ENCODE results near the gene IFNG-AS1.

IFNG-AS1 gene

DNA sequence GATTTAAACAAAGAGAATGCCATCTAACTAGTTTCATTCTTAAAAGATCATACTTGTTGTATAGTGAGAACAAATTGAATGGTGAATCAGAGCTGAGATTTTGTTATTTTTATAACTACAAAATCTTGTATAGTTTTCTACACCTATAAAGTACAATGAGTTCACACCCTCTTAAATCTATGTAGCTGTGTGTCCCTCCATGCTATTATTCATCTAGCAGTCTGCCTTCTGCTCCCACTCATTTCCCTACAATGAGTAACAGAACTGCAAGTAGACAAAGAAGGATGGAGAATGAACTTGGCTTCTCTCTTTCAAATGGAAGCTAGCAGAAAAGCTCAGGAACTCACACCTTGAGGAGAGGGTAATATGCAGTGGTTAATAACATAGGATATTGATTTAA, 7.1 kb downstream of the IFNG-AS1 start:
- DNase-seq: no peak

DNA sequence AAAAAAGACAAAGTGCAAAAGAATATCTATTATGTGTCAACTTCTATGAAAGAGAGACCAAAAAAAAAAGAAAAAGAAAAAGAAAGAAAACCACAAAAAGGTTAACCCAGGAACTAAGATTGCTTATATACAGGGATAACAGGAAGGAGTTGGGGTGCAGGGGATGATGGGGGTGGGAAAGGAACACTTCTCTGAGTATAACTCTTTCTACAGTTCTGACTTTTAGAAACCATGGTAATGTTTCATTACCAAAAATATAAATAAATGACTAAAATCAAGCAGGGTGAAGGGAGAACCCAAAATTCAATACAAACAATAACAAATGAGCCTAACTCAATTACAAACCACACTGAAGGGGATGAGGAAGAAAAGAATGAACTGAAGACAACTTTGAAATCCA, 9.1 kb downstream of the IFNG-AS1 start:
- DNase-seq: no peak

DNA sequence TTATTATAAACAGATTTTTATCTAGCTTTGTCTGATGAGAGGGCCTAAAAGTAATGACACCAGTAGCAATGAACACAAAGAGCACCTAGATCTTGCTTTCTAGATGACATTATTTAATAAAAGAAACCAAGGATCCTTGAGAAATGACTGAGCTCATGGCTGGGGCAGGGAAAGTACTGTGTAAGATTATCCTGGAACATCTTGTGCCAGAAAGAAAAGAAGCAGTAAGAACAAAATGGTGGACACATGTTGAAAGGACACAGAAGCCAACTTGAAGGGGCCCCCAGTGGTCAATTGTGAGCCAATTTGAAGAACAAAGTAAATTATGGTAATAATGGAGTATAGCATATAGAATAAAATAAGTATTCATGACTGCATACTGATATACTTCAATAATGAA, 10.0 kb downstream of the IFNG-AS1 start:
- no peak for DNase-seq

DNA sequence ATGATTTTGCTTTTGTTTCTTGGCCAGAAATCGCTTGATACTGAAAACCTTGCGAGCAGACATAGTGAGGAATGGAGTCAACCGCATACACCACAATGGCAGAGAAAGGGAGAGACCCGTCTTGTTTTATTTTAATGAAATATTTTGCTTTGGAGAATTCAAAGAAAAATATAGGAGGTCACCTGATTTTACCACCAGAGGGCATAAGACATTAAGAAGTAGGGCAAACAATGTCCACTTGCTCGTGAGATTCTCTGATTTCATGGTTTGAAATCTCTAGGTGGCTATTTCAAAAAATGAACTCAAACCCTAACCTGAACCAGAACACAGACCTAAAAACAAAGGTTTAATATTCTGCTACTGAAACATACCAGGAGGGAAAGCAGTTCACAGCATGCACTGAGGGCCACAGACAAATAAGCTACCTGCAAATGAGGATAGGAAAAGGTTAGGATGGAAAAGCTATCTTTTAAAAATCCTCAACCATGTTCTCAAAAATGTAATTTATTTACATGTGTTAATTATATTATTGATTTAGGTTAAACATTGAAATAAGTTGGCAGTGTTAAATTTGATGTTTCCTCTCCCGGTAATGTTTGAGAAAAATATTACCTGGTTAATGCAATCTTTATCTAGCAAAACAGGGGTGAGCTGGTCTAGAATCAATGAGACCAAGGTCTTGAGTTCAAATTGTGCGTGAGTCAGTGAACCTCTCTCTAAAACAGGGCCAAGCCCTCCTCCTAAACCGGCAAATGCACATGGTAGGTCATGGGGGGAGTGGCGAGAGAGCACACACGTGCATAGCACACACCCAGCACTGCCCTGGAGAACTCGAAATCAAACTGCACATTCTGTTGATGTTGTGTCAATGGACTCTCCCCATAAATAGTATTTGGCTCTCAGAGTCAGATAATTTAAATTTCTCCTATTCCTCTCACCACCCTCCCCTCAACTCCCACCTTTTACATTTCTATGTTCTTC, 12.5 kb downstream of the IFNG-AS1 start:
- no peak for DNase-seq

DNA sequence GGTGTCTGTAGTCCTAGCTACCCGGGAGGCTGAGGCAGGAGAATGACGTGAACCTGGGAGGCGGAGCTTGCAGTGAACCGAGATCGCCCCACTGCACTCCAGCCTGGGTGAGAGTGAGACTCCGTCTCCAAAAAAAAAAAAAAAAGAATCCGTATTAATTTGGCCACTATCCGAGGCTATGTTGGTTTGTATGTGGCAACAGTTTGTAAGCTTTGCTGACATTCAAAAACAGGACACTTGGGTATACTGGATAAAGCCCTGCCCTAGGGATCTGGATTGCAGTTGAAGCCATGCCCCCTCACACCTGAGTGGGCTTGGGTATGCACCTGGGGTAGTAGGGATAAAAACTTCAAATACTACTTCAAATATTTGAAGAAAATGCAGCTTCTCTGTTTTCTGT, 14.5 kb downstream of the IFNG-AS1 start:
- DNase-seq: no peak

DNA sequence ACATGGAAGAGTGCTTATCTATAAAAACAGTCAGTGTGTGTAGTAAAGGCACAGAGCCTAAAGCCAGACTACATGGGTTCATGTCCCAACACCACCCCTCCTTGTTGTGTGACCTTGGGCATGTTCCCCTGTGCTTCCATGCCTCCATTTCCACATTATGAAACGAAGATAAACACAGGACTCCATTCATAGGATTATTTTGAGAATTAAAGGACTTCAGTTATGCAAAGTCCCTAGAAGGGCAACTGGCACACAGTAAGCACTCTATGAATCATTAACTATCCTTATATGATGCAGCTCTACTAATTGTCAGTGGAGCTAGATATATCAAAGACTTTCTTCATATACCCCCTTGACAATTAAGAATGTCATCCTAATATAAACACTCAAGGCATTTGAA, 17.8 kb downstream of the IFNG-AS1 start:
- DNase-seq: no peak

DNA sequence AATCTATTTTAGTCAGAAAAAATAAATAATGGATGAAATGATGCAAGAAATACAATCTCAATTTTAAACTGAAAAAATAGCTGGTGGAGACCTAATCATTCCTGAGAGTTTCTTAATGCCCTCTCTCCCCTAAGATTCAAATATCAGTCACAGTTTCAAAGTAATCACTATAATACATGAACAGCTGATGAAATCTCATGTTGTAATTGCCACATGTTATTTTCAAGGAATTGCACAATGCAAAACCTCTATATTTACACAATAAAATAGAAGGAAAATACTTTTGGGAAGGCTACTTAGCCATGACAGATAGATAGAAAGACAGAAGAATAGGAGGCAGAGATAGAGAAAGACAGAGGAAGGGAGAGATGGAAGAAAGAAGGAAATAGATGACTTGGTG, 18.2 kb downstream of the IFNG-AS1 start:
- DNase-seq: no peak

DNA sequence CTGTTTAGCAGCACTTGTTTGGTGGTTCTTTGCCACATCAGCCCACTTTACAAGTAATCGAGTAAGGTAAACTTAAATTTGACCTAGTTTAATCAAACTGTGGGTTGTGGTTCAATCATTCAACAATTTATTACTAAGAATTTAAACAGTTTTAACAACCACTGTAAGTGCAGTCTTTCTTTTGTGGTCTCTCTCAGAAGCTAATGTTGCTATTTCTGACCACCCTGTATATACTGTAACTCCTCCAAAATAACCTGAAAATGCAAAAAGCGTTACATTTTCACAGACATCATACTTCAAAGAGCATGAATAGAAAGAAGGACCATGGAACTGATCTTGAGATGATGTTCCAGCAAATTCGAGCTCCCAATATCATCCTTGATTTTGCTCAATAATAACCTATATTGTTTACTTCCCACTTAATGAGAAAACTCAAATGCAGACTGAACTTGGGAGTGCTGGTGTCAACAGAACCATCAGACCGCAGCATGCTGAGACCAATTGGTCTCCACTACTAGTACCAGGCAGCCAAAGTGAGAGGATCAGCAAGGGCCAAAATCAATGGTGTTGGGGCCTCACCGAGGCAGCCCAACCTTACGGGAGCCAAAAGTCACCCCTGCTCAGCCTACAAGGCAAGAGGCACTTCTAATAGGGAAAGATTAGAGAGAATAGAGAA, 22.1 kb downstream of the IFNG-AS1 start:
- no peak for DNase-seq

DNA sequence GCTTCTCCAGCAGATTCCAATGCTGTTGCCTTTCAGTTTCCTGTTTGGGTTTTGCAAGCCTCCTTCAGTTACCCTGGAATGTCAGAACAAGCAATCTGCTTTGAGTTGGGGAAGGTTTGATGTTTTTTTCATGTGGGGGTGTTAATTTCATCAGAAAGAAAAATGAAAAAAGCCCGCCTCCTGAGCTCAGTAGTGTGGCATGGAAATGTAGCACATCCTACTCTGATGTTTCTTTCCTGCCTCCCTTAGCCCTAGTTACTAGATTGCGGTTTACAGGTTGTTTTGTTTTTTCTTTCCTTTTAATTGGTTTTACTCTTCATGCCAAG, 22.6 kb downstream of the IFNG-AS1 start:
- no peak for DNase-seq

DNA sequence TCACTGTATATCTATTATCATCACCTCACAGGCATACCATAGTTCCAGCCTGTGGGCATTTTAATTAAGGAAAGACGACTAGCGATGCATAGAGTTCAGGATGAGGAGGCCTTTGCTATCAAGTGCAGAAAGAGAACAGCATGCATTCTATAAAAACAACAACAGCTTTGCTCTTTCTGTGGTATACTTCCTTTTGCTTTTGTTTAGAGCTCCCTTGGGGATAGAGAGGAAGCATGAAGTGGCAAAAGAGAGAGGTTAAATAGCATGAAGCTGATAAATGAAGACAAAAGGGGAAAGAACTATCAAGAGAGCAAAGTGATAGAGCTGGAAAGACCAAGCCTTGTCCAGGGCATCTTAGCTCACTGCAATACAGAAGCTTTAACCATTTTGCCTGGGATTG, 23.5 kb downstream of the IFNG-AS1 start:
- DNase-seq: no peak

DNA sequence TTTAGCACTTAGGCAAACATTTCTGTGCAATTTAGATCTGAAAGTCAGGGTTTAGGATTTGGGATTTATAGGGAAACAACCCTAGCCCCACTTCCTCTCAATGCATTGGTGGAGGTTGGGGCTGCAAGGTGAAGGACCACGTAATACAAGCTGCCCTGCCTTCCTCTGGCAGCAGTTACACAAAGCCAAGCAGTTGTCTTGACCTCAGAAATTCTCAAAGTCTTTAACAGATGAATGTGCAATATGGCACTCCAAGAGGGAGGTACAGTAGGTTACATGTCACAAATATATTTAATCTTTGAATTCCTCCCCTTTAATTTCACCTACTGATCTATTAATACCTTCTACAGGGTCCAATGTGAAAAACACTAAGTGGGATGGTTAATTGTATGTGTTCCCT, 23.9 kb downstream of the IFNG-AS1 start:
- DNase-seq: no peak

DNA sequence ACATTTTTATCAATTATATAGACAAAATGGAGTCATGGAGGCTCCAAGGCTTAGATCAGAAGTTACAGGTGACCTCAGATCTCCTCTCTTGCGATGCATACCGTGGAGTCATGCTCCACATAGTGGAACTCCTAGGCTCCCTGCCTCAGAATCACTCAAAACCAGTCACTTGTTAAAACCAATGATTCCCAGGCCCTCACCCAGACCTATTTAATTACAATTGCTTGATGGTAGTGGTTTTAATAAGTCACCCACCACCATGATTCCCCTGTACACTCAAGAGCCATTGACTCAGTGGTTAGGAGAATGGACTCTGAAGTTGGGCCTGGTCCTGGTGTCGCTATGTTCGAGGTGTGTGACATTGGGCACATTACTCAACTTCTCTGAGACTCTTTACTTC, 26.9 kb downstream of the IFNG-AS1 start:
- DNase-seq: no peak

DNA sequence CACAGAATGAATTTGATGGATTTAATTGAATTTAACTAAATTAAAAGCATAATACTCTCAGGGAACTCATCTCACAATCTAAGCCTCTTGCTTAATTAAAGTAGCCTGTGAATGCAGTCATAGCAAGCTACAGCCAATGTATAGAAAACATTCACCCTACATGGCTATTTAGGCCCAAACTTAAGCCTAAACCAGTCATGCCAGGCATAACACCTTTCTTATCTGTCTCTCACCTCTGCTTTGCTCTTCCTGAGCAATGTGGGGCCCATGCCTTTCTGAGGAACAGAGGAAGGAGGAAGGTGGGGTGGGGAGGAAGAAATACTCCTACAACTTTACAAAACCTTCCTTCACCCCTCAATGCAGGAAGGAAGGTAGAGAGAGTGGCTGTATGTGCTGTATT, 29.1 kb downstream of the IFNG-AS1 start:
- DNase-seq: no peak

DNA sequence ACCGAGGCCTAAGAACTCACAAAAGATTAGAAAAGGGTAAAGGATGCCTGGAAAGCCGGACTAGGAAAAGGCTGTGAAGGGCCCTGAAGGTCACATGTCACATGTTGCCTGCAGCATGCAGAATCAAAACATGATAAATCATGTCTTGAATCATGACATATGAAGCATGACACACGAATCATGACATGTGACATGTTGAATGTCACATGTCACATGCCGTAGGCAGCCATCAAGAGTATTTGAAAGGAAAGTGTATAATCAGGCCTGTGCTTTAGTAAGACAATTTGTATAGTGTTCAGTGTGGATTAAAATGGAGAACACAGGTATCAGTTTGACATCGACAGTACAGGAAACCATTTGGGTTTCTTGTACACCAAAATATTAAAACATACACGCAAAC, 30.8 kb downstream of the IFNG-AS1 start:
- no peak for DNase-seq

DNA sequence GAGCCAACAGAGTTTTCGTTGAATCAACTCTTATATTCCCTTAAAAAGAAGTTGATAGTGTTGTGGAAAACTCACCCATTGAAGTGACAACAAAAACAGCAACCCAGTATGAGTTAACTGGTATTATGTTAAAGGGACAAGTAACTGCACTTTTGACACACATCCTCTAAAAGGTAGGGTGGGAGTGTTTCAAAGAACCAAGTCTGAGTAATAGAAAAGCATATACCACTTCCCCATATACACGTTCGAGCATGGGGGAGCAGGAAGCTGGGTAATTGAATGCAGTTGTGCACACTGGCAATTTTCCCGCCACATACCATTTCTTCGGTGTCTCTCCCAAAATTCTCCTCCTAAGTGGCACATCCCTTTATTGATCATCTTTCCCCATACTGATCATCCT, 31.5 kb downstream of the IFNG-AS1 start:
- DNase-seq: no peak

DNA sequence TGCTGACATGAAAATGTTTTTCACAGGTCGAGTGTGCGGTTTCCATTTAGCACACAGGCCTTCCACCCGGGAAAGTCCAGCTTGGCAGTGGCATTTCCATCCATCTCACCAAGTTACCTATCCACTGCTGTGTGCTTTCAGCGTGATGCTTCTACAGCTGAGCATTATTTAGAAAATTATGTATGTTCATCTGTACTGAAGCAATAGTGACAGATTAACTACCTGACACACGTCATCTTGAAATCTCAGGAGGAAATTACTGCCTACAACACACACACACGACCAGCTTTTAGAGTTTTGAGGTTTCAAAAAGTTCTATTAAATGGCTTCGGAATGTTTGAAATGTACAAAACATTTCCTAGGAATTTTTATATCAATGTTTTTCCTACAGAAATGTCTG, 39.4 kb downstream of the IFNG-AS1 start:
- DNase-seq: no peak

DNA sequence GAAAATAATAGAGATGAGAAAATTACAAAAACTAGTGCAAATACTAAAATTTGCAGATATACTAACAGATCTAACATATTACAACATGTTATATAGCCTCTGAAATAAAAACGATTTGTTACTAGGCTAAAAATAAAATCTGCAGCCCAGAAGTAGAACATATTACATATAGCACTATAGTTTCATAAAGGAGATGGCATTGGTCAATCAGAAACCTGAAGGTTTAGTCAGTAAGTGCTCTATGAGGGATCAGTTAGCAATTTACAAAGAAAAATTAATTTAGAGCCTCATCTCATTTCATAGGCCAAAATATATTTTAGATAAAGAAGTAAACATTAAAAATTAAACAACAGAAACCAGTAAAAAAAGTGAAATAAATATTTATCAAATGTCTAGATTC, 41.0 kb downstream of the IFNG-AS1 start:
- no peak for DNase-seq

DNA sequence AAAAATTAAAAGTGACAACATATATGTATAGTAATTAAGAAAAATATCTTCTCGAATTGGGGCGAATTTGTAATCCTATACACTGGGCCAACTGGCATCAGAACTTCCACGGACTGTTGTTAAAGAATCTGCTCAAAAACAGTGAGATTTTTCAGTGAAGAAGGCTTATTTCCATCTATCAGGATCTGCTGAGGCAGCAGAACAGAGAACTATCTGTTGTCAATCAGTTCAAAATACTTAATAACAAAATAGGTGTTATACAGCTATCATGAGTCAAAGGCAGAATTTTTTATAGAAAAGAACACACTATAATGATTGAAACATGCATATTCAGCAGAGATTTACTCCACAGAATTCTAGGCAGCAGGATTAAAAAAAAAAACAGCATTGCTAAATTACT, 41.9 kb downstream of the IFNG-AS1 start:
- no peak for DNase-seq

DNA sequence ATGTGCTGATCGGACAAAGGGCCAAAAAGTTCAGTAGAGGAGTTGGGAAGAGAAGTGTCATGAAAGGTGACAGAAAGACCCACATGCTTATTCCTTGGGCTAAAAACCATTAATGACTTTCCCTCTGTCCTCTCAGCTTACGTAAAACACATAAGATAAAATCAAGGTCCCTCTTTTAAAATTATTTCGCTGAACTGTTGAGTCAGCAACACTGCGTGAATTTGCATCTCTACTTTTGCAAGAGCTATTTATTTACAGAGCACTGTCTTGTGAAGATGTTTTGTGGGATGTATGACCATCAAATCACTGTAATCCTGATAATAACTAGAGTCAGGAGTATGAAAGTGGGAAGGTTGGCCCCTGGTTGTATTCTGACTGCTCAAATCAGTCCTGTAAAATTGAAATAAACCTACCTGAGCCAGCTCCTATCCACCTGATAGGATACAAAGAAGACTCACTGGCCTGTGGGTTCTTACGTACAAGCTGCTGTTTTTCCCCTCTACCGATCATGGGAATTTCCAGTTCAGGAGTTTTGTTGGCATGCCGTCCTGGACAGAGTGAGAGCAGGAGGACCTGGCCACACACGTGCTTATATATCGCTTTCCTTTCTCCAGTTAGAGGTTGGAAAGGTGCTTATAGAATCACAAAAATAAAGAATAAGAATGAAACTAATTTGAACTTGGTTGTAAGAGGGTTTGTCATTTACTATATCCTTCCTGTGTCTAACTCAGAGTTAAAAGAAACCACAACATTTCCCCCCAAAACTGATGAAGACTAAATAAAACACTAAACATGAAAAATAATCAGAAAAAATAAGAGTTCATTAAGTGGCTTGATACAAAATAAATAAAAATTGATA, 42.9 kb downstream of the IFNG-AS1 start:
- no peak for DNase-seq

DNA sequence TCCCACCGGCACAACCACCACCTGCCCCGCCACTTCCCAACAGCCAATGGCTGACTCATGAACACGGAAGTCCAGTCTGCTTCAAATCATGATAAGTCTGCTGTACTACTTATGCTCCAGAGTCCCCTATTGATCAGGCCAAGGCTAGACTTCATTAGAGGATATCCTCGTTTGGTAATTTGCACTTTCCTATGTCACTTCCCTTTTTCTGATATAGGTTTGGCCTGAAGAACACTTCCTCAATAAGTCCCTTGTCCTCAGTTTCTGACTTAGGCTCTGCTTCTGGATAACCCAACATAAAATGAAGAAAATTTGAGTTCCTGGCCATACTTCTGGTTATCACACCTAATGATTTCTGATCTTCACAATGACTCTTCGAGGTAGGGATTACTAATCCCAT, 45.3 kb downstream of the IFNG-AS1 start:
- no peak for DNase-seq

DNA sequence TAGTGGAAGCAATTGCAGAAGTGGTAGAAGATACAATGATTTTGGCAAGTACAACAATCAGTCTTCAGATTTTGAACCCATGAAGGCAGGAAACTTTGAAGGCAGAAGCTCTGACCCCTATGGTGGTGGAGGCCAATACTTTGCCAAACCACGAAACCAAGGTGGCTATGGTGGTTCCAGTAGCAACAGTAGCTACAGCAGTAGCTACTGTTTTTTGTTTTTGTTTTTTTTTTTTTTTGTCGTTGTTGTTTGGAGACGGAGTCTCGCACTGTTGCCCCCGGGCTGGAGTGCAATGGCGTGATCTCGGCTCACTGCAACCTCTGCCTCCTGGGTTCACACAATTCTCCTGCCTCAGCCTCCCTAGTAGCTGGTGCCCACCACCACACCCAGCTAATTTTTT, 47.4 kb downstream of the IFNG-AS1 start:
- no peak for DNase-seq

DNA sequence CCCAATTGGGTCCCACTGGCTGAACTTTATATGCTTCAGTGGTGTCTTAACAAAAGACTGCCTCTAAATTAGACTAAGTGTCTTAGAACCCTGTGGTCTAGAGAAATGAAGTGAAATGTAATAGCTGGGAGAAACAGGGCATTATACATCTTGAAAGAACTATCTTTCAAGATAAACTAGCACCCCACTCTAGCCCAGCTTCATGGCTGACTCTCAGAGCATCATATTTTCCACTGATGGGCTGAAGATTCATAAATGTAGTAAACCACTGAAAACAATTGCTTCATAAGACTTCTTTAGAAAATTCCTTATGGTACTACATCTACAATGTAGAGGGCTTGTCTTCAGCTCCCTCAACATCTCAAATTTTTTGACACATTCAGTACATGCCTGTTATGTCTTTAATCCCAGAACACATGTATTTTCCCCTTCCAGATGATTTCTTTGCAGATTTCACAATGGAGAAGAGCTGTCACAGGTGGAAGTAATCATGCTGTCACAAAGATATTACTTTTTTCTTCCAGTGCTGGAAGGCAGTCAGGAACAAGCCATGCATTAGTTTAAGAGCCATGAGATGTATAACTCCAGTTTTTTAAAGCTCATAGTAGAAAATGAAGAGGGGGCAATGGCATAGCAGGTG, 48.5 kb downstream of the IFNG-AS1 start:
- DNase-seq: no peak

DNA sequence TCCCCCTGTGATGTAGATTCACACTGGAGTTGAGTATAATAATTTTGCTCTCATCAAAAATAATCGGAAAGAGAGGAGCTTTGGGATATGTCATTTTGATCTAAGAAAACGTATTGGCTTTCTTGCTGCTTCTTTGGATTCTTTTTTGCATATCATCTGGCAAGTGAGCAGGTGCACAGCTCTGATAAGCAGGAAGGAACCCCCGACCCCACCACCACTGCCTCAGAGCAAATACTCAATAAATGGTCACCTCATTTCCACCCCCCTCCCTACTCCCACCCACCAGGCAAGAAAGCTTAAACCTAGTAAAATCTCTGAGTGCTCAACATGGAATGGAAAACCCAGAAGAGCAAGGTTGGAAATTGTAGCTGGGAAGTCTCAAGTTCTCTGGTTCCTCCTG, 49.4 kb downstream of the IFNG-AS1 start:
- DNase-seq: no peak

Measured in central memory CD4-positive, alpha-beta T cell (primary cell).